ENCODE results near the gene CCDC192. TPM values are rescaled to one million over a fixed set of nuclear protein-coding genes. Genes with fewer than 3 reads are reported as not detected.

Gene CCDC192
- total and polyA plus RNA-seq, 10 of the 15 experiments (the other 5 are each of a cell fraction or from before 2014, with no cell fraction given) = 0.20 to 0.79 (median 0.32) TPM; not detected in 4

DNA sequence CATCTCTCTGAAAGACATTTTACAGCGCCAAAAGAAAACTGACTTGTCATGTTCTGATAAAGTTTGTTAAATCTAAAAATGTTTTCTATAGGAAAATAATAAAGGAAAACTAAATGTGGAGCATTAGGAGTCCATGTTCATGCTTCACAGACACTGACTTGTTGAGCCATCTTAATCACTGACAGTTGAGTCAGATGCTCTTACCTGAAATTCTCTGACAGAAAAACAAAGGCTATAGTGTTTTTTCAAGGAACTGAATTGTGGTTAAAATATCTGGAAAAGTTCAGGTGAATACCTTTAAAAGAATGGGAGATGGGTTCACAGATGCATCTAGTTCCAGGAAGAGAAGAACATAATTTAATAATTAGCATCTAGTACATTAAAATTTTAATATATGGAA, 266.9 kb downstream of the CCDC192 start:
- Histone ChIP-seq H3K4me3 (no peak overlapping the region), H3K79me2 (ENCODE audit: control insufficient read depth, insufficient read depth, low read length) (no peaks in the 10 kb centered on the region), H3K27ac (ENCODE audit: control insufficient read depth, insufficient read depth) (no peak overlapping the region), H2AFZ (ENCODE audit: control insufficient read depth, low read depth, low read length) (no peak overlapping the region), H3K4me2 (ENCODE audit: control insufficient read depth, insufficient read depth) (no peak overlapping the region), H3K36me3 (ENCODE audit: control insufficient read depth in 2 of 2, insufficient read depth in 2 of 2, low read length in 1 of 2) (peaks cover 0 to 3% of the 10 kb centered on the region in 2 experiments; a peak in 2 of 4 replicates), H3K4me1 (ENCODE audit: control insufficient read depth, insufficient read depth, low read length) (no peaks in the 10 kb centered on the region), H3K27me3 (replicated peaks in 1 of 2; ENCODE audit: control insufficient read depth in 2 of 2, insufficient read depth in 2 of 2, low read length in 1 of 2) (no peaks in the 10 kb centered on the region), H3K9ac (ENCODE audit: control insufficient read depth, insufficient read depth, low read length) (no peak overlapping the region), H4K20me1 (ENCODE audit: control insufficient read depth, insufficient read depth) (no peaks in the 10 kb centered on the region), H3K9me3 (replicated peaks; ENCODE audit: control insufficient read depth, insufficient read depth, low read length) (no peaks in the 10 kb centered on the region; the same call in 2 of the 3 replicates)
- in situ Hi-C loops (cut with MboI) = no loop called here
- ChIA-PET RAD21 (ENCODE audit: unreplicated experiment) (no interaction called here), POLR2A (no interaction called here), CTCF (interaction anchor here (0.9 to 1.5 kb wide), 3 partner anchors 9 to 94 kb away, joined by 3 to 4 read pairs (median 3); no protein-coding TSS in a partner anchor), SMC1A (ENCODE audit: uncharacterized antibody, unreplicated experiment) (interaction anchor here (0.9 to 1.4 kb wide), 3 partner anchors 27 to 116 kb away, joined by 3 read pairs; no protein-coding TSS in a partner anchor)
- no peak for DNase-seq (ENCODE audit: low read depth, low spot score)
- 100% methylated on average over 1 of the region's 1 CpG for WGBS (ENCODE audit: insufficient coverage, insufficient replicate concordance, low lambda C conversion rate, missing lambda C conversion rate)
- no peak for ATAC-seq
- peak; percentile 70 for FAIRE-seq
- intact Hi-C loops (cut with micrococcal nuclease; ENCODE audit: unreplicated experiment) = no loop called here
- BruUV-seq (replicated peaks) = no TSS peak
- TF ChIP-seq TCF3 (IDR thresholded peaks at IDR 0.05; ENCODE audit: borderline replicate concordance, insufficient read depth, low read depth, low read length) = no peak
- no peak for TF ChIP-seq MYC (IDR thresholded peaks at IDR 0.05; ENCODE audit: insufficient read depth, insufficient read length, insufficient replicate concordance, low read length, severe bottlenecking)
- no peak for TF ChIP-seq HCFC1 (IDR thresholded peaks at IDR 0.05; ENCODE audit: low read length)
- no peak for TF ChIP-seq BACH1 (IDR thresholded peaks at IDR 0.05; ENCODE audit: borderline replicate concordance)
- TF ChIP-seq, protein P1, sequence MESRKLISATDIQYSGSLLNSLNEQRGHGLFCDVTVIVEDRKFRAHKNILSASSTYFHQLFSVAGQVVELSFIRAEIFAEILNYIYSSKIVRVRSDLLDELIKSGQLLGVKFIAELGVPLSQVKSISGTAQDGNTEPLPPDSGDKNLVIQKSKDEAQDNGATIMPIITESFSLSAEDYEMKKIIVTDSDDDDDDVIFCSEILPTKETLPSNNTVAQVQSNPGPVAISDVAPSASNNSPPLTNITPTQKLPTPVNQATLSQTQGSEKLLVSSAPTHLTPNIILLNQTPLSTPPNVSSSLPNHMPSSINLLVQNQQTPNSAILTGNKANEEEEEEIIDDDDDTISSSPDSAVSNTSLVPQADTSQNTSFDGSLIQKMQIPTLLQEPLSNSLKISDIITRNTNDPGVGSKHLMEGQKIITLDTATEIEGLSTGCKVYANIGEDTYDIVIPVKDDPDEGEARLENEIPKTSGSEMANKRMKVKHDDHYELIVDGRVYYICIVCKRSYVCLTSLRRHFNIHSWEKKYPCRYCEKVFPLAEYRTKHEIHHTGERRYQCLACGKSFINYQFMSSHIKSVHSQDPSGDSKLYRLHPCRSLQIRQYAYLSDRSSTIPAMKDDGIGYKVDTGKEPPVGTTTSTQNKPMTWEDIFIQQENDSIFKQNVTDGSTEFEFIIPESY (IDR thresholded peaks at IDR 0.05) = no peak
- no peak for TF ChIP-seq TARDBP (IDR thresholded peaks at IDR 0.05; ENCODE audit: borderline replicate concordance)

All from GM12878 (cell line).